Mesothelial cell of epicardium (in vitro differentiated cells): ENCODE data around the gene DYRK1A. TPM values are rescaled to one million over a fixed set of nuclear protein-coding genes. Genes with fewer than 3 reads are reported as not detected.

Source experiments
- DNase-seq, 2 experiments: peaks; one replicate each; pipeline ENCODE4 v3.0.0; 2021; ENCODE audit warnings: low spot score in 2 of 2; ENCODE audit not compliant: unreplicated experiment in 2 of 2
- H3K27ac Mint-ChIP-seq: 2 replicates; pipeline ENCODE4 v1.8.0; 2021; ENCODE audit warnings: mixed read lengths
- H3K27me3 Mint-ChIP-seq: 2 replicates; pipeline ENCODE4 v1.8.0; 2021; ENCODE audit warnings: low read depth, mixed read lengths
- H3K36me3 Mint-ChIP-seq: 2 replicates; pipeline ENCODE4 v1.8.0; 2021; ENCODE audit warnings: mixed read lengths
- H3K4me1 Mint-ChIP-seq: 2 replicates; pipeline ENCODE4 v1.8.0; 2021; ENCODE audit warnings: mixed read lengths
- H3K4me3 Mint-ChIP-seq: 2 replicates; pipeline ENCODE4 v1.8.0; 2021; ENCODE audit warnings: mild to moderate bottlenecking, moderate library complexity, mixed read lengths
- H3K9me3 Mint-ChIP-seq: 2 replicates; pipeline ENCODE4 v1.8.0; 2021; ENCODE audit warnings: mixed read lengths
- total RNA-seq: library from RNA; stranded (reverse); gene quantifications from 3 replicates; pipeline ENCODE4 v1.2.1, GENCODE V29; 2021
- TF ChIP-seq, protein P1 (sequence below): fragments of 200-600 bp; sonication (generic); IDR thresholded peaks from one replicate; pipeline ENCODE4 v1.5.0; 2021; ENCODE audit warnings: antibody characterized with exemption; ENCODE audit not compliant: unreplicated experiment

DYRK1A gene
- total RNA-seq, 1 donor from 2014 or later: 79.7 TPM

DNA sequence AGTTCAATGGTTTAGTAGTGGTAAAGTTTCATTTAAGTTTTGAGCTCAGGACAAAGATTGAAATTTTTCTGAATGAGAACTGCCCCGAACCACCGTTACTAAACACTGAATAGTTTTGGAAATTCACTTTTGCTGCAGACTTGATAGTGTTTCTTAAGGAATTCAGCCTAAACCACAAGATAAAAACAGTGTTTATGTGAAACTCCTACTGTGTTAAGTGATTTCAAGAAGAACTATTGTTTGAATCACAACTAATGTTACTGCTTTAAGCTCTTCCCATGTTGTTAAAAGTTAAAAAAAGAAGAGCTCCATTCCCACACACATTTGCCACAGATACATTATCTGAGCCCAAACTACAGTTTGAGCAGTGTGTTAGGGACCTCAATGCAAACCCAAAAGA lies 159.2 kb downstream of the DYRK1A start:
- Mint-ChIP-seq H3K36me3 (no peaks in the 10 kb centered on the region), H3K27me3 (peaks cover 8% of the 10 kb centered on the region), H3K4me1 (peaks cover 7% of the 10 kb centered on the region), H3K27ac (no peak overlapping the region), H3K4me3 (no peak overlapping the region), H3K9me3 (peaks cover 5% of the 10 kb centered on the region)
- DNase-seq: no peak
- TF ChIP-seq, protein P1, sequence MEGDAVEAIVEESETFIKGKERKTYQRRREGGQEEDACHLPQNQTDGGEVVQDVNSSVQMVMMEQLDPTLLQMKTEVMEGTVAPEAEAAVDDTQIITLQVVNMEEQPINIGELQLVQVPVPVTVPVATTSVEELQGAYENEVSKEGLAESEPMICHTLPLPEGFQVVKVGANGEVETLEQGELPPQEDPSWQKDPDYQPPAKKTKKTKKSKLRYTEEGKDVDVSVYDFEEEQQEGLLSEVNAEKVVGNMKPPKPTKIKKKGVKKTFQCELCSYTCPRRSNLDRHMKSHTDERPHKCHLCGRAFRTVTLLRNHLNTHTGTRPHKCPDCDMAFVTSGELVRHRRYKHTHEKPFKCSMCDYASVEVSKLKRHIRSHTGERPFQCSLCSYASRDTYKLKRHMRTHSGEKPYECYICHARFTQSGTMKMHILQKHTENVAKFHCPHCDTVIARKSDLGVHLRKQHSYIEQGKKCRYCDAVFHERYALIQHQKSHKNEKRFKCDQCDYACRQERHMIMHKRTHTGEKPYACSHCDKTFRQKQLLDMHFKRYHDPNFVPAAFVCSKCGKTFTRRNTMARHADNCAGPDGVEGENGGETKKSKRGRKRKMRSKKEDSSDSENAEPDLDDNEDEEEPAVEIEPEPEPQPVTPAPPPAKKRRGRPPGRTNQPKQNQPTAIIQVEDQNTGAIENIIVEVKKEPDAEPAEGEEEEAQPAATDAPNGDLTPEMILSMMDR: no peak

GRCh38 chr21:37527103-37527502 lies 160.5 kb downstream of the DYRK1A start:
- peaks cover 5% of the 10 kb centered on the region for H3K9me3 Mint-ChIP-seq
- DNase-seq: no peak
- no peak overlapping the region for H3K27ac Mint-ChIP-seq
- no peaks in the 10 kb centered on the region for H3K36me3 Mint-ChIP-seq
- H3K4me3 Mint-ChIP-seq: no peak overlapping the region
- H3K27me3 Mint-ChIP-seq: peaks cover 10% of the 10 kb centered on the region
- TF ChIP-seq, protein P1: no peak
- H3K4me1 Mint-ChIP-seq: peaks cover 15% of the 10 kb centered on the region

DNA sequence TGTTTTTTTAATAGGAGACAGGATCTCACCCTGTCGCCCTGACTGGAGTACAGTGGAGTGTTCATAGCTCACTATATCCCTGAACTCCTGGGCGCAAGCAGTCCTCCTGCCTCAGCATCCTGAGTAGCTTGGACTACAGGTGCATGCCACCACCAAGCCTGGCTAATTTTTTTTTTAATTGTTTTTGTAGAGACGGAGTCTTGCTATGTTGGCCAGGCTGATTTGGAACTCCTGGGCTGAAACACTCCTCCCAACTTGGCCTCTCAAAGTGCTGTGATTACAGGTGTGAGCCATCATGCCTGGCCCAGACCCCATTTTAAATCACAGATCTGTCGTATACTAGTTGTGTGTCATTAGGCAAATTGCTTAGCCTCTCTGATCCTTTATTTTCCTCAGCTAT lies 161.1 kb downstream of the DYRK1A start:
- Mint-ChIP-seq H3K27me3 (peaks cover 13% of the 10 kb centered on the region), H3K4me1 (peaks cover 16% of the 10 kb centered on the region), H3K4me3 (no peak overlapping the region), H3K27ac (no peak overlapping the region), H3K36me3 (no peaks in the 10 kb centered on the region), H3K9me3 (peaks cover 5% of the 10 kb centered on the region)
- no peak for DNase-seq
- TF ChIP-seq, protein P1: no peak

DNA sequence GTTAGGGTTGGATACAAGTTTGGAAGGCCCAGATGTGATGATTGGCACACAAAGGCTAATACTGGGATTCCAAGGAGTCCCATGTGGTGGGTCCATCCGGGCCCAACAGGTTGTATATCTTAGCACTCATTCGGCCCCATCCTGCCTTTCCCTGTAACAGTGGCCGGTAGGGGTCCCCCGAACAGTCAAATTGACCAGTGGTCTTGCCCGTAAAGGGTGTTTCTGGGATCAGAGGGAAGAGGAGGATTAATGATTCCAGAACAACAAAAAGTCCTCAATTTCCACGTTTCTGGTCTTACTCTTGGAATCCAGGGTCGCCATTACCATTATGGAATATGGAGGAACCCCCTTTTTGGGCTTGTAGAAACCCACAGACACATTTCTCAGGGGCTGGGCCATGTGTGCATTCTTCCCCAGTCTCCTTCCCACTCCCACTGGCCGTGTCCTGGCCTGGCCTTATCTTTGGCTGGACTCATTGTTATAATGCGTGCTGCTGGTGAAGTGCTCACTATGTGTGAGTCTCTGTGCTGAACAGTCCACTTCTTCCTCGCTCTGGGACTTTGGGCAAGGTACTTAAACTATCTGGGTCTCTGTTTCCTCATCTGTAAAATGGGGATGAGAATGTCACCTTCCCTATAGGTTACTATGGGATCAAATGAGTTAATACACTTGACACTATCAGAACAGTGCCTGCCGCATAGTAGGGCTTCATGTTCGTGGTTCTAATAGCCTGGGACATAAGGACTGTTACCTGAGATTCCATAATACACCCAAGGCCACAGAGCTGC lies 161.8 kb downstream of the DYRK1A start:
- Mint-ChIP-seq H3K4me1 (peaks cover 16% of the 10 kb centered on the region), H3K9me3 (peaks cover 5% of the 10 kb centered on the region), H3K4me3 (no peak overlapping the region), H3K36me3 (no peaks in the 10 kb centered on the region), H3K27me3 (peaks cover 19% of the 10 kb centered on the region), H3K27ac (no peak overlapping the region)
- TF ChIP-seq, protein P1: no peak
- no peak for DNase-seq

DNA sequence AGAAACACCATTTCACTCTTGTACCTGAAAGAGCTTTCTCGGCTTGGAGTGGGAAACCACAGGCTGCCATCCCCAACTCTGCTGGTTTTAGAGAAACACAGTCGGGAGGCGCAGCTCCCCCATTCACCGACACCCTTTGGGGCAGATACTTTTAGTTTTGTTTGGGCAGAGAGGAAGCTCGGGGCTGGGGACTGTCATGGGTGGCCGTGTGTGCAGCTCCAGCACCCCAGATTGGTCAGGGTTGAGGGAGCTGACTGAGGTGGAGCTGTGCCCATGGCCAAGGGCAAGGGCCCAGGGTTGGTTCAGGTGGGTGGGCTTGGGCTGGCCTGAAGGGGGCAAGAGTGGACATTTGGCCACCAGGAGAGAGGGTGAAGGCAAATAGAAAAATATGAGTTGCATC lies 163.1 kb downstream of the DYRK1A start:
- TF ChIP-seq, protein P1: no peak
- Mint-ChIP-seq H3K9me3 (peaks cover 7% of the 10 kb centered on the region), H3K4me1 (peaks cover 16% of the 10 kb centered on the region), H3K27me3 (peaks cover 31% of the 10 kb centered on the region), H3K36me3 (no peaks in the 10 kb centered on the region), H3K4me3 (no peak overlapping the region), H3K27ac (no peak overlapping the region)
- DNase-seq: no peak
